Activated T-helper 1 cell treated with Interleukin-2 at 50 U/mL for 16 hours (primary cell): ENCODE results near the gene BMP8A.
"Not testable (repeated sequence)": the region's sequence is repeated elsewhere in the genome, so short reads cannot be mapped to it uniquely, and the experiment has no call there.

Experiments used
- DNase-seq: peaks from one replicate; pipeline ENCODE4 v3.0.0-alpha.2; 2020; ENCODE audit warnings: low read depth

BMP8A gene, protein sequence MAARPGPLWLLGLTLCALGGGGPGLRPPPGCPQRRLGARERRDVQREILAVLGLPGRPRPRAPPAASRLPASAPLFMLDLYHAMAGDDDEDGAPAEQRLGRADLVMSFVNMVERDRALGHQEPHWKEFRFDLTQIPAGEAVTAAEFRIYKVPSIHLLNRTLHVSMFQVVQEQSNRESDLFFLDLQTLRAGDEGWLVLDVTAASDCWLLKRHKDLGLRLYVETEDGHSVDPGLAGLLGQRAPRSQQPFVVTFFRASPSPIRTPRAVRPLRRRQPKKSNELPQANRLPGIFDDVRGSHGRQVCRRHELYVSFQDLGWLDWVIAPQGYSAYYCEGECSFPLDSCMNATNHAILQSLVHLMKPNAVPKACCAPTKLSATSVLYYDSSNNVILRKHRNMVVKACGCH

DNA sequence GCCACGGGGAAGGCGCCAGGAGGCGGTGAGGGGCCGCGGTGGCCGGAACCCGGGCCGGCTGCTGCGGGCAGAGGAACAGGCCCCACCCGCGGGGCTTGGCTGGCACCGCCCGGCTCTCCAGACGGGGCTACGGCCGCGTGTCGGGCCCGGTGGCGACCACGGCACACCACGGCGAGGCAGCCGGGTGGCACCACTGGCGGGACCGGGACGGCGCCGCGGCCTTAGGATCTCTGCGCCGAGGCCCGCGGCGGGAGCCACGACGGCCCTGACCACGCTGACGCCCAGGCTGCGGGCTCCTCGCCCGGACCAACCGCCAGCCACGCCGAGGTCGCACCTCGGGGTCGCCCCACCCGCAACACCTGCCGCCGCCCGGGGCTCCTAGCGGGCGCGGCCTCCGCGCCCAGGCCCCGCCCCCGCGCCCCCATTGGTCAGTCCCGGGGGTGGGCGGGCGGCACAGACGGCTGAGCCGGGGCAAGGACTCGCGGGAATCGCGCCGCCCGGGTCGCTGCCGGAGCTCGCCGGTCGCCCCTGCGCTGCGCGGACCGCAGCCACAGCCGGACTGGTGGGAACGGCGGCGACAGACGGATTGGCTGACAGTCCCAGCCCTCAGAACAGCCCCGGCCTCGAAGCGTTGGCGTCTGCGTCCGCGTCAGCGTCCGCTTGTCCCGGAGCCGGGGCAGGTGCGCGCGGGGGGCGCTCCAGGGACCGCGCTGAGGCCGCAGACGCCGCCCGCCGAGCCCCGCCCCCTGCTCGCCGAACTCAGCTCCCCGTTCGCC, at the start of gene BMP8A:
BMP8A (plus strand) TSS at position 491 of the 776 bp plus-strand sequence. CDS start 356 bp downstream, outside the sequence.
- peak; percentile 66 for DNase-seq

- no peak for DNase-seq
These were observed 49.6 kb upstream of the BMP8A start for GRCh38 chr1:39441797-39442196.

DNA sequence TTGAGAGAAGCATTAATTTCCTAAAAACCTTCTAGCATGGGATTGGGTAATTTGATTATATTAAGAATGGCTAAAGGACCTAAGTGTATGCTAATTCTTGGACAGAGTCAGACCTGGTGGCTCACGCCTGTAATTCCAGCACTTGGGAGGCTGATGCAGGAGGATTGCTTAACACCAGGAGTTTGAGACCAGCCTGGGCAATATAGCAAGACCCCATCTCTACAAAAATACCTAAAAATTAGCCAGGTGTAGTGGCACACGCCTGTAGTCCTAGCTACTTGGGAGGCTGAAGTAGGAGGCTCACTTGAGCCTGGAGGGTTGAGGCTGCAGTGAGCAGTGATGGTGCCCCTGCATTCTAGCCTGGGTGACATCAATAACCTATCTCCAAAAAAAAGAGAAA, 45.9 kb upstream of the BMP8A start:
- DNase-seq: no peak

- DNase-seq: no peak
These were observed 44.4 kb upstream of the BMP8A start for GRCh38 chr1:39446986-39447567.

- DNase-seq: not testable (repeated sequence)
These were observed 41.4 kb upstream of the BMP8A start for GRCh38 chr1:39450041-39450440.

GRCh38 chr1:39450956-39451606, 40.4 kb upstream of the BMP8A start:
- DNase-seq: no peak

DNA sequence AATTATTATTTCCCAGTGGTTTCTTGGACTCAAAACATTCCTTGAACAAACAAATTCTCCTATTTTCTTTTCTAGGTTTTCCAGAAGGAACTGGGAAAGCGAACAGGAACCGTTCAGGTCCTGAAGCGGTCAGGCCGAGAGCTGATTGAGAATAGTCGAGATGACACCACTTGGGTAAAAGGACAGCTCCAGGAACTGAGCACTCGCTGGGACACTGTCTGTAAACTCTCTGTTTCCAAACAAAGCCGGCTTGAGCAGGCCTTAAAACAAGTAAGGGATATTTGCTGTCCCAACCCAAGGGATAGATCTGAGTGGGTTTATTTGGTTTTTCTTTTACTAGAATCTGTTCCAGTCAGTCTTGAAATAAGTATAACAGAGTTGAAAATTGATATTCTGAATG, 39.4 kb upstream of the BMP8A start:
- no peak for DNase-seq

- DNase-seq: no peak
These were observed 38.9 kb upstream of the BMP8A start for GRCh38 chr1:39452540-39452939.

GRCh38 chr1:39453603-39454002, 37.8 kb upstream of the BMP8A start:
- DNase-seq: no peak

DNA sequence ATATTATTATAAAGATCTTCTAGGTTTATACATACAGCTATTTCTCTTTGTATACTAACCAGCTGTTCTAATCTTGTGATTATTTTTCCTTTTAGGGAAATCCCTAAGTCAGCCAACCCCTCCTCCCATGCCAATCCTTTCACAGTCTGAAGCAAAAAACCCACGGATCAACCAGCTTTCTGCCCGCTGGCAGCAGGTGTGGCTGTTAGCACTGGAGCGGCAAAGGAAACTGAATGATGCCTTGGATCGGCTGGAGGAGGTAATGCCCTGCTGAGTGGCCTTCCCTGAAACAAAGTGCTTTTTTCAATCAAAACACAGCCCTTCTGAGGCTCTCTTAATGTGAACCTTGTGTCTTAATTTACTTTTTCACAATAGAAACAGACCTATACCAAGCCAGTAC, 32.4 kb upstream of the BMP8A start:
- DNase-seq: no peak

DNA sequence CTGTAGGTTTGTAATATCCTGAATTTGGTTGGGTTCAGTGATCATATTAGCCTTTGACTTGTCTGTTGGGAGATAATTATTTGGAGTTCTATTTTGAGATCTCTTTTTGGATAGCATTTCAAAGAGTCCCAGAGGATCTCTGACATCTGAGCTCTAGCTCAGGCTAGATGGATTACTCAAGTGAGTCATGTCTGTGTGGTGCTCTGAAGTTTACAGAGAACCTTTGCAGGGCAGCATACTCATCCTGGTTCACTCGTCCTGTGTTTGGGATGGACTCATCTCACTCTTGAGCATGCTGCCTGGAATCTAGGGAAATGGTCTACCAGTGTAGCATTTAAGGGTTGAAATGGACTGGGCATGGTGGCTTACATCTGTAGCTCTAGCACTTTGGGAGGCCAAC, 29.4 kb upstream of the BMP8A start:
- no peak for DNase-seq

- DNase-seq: no peak
These were observed 24.9 kb upstream of the BMP8A start for GRCh38 chr1:39466413-39467107.

DNA sequence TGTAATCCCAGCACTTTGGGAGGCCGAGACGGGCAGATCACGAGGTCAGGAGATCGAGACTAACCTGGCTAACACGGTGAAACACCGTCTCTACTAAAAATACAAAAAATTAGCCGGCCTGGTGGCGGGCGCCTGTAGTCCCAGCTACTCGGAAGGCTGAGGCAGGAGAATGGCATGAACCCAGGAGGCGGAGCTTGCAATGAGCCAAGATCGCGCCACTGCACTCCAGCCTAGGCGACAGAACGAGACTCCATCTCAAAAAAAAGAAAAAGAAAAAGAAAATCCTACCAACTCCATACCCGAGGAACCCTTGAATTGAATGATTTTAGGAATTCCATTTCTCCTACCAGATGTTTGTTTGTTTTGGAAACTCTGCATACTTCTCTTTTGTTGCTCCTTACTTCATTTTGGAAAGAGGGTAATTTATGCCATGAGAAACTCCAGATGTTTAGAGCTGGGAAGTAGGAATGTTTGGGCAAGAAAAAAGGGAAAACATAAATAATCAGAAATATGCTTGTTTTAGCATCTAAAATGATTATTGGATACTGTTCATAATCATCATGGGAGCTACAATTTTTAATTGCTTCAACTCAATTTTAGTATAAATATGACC, 24.2 kb upstream of the BMP8A start:
- not testable (repeated sequence) for DNase-seq

GRCh38 chr1:39469150-39469549, 22.3 kb upstream of the BMP8A start:
- DNase-seq: no peak

GRCh38 chr1:39470040-39470439, 21.4 kb upstream of the BMP8A start:
- DNase-seq: no peak

GRCh38 chr1:39472826-39473225, 18.6 kb upstream of the BMP8A start:
- no peak for DNase-seq

DNA sequence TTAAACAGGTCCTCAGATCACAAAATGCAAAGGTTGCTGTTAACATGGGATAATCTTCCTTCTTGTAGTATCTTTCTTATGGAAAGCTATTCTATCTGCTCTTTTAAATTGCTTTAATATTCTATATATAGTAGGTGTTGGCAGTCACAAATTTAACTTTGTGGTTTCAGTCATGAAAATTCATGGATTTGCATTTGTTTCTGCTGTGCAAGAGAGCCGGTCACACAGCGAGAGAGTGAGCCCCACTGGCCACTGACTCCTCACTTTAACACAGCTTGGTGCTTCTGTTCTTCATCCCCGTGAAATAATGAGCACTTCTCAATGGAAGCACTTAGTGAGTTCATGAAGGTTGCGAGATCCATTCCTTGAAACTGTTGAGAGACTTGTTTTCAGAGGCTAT, 18.1 kb upstream of the BMP8A start:
- DNase-seq: no peak

DNA sequence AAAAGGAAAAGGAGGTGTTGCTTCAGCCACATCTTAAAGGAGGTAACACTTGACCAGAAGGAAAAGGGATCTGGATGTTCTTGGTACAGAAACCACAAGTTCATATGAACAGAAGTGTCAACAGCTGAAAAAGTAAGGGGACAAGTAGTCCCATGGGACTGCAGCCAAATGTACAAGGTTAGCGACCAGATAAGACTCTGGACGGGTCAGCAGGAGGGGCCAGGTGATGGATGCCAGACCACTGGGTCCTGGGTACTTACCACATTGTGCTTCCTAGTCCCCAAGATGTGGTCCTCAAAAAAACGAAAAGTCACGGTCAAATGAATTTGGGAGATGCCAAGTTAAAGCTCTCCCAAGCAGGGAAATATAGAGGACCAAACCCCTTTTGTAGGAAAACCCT, 16.6 kb upstream of the BMP8A start:
- no peak for DNase-seq

DNA sequence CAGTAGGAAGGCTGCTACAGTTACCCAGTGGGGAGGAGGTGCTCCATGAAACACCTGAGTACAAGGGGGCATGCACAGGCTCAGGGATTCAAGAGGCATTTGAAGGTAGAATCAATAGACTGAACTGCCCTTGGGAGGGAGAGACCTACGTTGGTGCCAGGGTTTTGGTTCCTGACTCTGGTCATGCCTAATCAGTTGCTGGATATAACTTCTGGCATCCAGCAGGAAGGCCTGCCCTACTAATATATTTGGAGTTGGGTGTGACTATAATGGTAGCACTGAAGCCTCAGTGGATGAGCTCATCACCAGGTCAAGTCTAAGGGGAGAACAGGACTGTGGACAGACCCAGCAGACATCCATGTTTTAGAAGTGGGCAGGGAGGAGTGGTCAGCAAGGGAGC, 15.9 kb upstream of the BMP8A start:
- not testable (repeated sequence) for DNase-seq

- no peak for DNase-seq
These were observed 13.1 kb upstream of the BMP8A start for GRCh38 chr1:39478126-39478915.

DNA sequence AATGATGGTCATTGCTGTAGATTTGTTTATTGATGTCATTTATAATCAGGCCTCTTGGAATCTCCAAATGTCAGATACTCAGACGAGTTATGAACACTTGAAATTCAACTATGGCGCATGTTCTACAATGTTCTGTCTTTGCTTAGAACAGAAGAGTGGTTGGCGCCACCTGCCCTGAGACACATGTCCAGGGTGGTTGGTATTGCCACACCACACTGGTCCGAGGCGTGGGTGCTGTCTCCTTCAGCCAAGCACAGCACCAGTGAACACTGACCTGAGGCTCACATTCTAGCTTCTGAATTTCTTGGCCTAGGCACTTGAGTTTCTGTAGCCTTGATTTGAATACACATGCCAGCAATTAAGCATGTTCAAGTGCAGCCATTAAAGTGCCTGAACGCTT, 10.1 kb upstream of the BMP8A start:
- no peak for DNase-seq
